ENCODE data around the gene CACNA2D2. TPM values are rescaled to one million over a fixed set of nuclear protein-coding genes. Genes with fewer than 3 reads are reported as not detected.

CACNA2D2 gene
- total and polyA plus RNA-seq, 2 of the 13 experiments (the other 11 are each of a cell fraction or from before 2014, with no cell fraction given) = not detected

GRCh38 chr3:50321336-50322114 is 181.9 kb downstream of the CACNA2D2 start (continued):
- no peak for TF ChIP-seq GABPA (IDR thresholded peaks at IDR 0.05; ENCODE audit: low read depth, low read length)
- peak; percentile 23; the same call in 1 of the 2 replicates for TF ChIP-seq GABPA (CRISPR knock-in tag; IDR thresholded peaks at IDR 0.05; ENCODE audit: low read depth)
- no peak; the same call in 1 of the 2 replicates for TF ChIP-seq PAX8 (CRISPR knock-in tag; IDR thresholded peaks at IDR 0.05; ENCODE audit: borderline replicate concordance)
- no peak; the same call in 1 of the 2 replicates for TF ChIP-seq ZNF776 (CRISPR knock-in tag; IDR thresholded peaks at IDR 0.05)
- TF ChIP-seq SOX13 (IDR thresholded peaks at IDR 0.05) = no peak
- TF ChIP-seq SOX13 (CRISPR knock-in tag; conservative IDR thresholded peaks at IDR 0.05 in 1 of 2, IDR thresholded peaks at IDR 0.05 in 1 of 2) = peak in 1 of 2 experiments; percentile 62; a peak in 2 of 4 replicates
- peak; percentile 94 for TF ChIP-seq HNF4A (CRISPR knock-in tag; IDR thresholded peaks at IDR 0.05)
- TF ChIP-seq, protein P1, sequence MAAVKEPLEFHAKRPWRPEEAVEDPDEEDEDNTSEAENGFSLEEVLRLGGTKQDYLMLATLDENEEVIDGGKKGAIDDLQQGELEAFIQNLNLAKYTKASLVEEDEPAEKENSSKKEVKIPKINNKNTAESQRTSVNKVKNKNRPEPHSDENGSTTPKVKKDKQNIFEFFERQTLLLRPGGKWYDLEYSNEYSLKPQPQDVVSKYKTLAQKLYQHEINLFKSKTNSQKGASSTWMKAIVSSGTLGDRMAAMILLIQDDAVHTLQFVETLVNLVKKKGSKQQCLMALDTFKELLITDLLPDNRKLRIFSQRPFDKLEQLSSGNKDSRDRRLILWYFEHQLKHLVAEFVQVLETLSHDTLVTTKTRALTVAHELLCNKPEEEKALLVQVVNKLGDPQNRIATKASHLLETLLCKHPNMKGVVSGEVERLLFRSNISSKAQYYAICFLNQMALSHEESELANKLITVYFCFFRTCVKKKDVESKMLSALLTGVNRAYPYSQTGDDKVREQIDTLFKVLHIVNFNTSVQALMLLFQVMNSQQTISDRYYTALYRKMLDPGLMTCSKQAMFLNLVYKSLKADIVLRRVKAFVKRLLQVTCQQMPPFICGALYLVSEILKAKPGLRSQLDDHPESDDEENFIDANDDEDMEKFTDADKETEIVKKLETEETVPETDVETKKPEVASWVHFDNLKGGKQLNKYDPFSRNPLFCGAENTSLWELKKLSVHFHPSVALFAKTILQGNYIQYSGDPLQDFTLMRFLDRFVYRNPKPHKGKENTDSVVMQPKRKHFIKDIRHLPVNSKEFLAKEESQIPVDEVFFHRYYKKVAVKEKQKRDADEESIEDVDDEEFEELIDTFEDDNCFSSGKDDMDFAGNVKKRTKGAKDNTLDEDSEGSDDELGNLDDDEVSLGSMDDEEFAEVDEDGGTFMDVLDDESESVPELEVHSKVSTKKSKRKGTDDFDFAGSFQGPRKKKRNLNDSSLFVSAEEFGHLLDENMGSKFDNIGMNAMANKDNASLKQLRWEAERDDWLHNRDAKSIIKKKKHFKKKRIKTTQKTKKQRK (IDR thresholded peaks at IDR 0.05; ENCODE audit: low read length) = no peak
- TF ChIP-seq, protein P2, sequence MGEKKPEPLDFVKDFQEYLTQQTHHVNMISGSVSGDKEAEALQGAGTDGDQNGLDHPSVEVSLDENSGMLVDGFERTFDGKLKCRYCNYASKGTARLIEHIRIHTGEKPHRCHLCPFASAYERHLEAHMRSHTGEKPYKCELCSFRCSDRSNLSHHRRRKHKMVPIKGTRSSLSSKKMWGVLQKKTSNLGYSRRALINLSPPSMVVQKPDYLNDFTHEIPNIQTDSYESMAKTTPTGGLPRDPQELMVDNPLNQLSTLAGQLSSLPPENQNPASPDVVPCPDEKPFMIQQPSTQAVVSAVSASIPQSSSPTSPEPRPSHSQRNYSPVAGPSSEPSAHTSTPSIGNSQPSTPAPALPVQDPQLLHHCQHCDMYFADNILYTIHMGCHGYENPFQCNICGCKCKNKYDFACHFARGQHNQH (CRISPR knock-in tag; IDR thresholded peaks at IDR 0.05) = no peak
- no peak for TF ChIP-seq STAT5B (CRISPR knock-in tag; IDR thresholded peaks at IDR 0.05)
- TF ChIP-seq LBX2 (CRISPR knock-in tag; IDR thresholded peaks at IDR 0.05; ENCODE audit: borderline replicate concordance) = no peak
- TF ChIP-seq SUZ12 (IDR thresholded peaks at IDR 0.05; ENCODE audit: low read depth, low read length) = no peak
- TF ChIP-seq SP2 (CRISPR knock-in tag; IDR thresholded peaks at IDR 0.05) = no peak
- peak; percentile 38; the same call in 1 of the 2 replicates for TF ChIP-seq ATF2 (CRISPR knock-in tag; IDR thresholded peaks at IDR 0.05)
- no peak for TF ChIP-seq KDM2A (CRISPR knock-in tag; IDR thresholded peaks at IDR 0.05; ENCODE audit: borderline replicate concordance, low read depth)
- no peak for TF ChIP-seq ZBTB34 (CRISPR knock-in tag; IDR thresholded peaks at IDR 0.05)
- TF ChIP-seq XRCC5 (optimal IDR thresholded peaks at IDR 0.05; ENCODE audit: low read length) = peak; percentile 55
- no peak for TF ChIP-seq DMTF1 (CRISPR knock-in tag; IDR thresholded peaks at IDR 0.05)
- TF ChIP-seq SRSF9 (IDR thresholded peaks at IDR 0.05; ENCODE audit: borderline replicate concordance, insufficient read depth, low read depth, low read length, poor library complexity, severe bottlenecking) = no peak

Measured in HepG2 (cell line).